ENCODE results near the gene SYCE1.
"Not testable (repeated sequence)": the region's sequence is repeated elsewhere in the genome, so short reads cannot be mapped to it uniquely, and the experiment has no call there.

Gene SYCE1

DNA sequence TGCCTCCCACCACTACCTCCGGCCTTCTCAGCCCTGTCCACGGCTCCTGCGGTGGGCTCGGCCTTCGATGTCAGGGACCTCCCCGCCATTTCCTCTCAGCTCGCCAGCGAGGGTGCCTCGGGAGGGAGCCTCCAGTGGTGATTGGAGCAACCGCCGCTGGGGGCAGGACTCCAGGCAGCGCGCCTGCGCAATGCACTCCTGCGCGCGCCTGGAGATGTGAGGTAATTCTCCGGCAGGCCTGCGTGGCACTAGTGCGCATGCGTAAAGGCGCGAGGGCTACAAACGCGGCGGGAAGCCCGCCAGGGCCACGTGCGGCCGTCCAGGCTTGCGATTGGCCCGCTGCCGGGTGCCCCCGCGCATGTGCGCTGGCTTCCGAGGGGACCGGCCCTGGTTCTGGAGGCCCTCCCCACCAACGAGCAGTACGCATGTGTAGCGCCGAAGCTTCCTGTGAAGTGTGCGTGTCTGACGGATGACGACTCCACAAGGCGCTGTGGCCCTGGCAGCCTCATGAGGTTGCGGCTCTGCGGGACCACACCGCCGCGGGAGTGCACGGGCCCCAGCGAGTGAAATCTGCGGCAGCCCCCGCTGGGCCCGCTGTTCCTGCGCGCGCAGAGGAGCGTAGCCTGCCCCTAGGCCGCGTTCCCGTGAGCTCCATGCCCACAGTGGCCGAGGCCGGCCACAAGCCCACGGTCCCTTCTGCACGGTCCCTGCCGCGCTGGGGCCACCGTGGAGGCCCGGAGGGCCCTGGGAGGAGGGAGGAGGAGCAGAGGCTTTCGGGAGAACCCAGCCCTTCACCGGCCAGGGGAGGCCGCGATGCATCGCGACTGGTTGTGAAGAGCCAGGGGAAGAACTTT is at the start of gene SYCE1:
SYCE1 (minus strand) TSS at position 143 of the 854 bp plus-strand sequence; CDS start at position 89, 54 bp downstream.
- no peak for DNase-seq

GRCh38 chr10:133614830-133615580 is 49.6 kb upstream of the SYCE1 start:
- DNase-seq = no peak

- DNase-seq = no peak
Measured at GRCh38 chr10:133613699-133614098, 48.3 kb upstream of the SYCE1 start.

GRCh38 chr10:133611079-133611478 is 45.7 kb upstream of the SYCE1 start:
- no peak for DNase-seq

DNA sequence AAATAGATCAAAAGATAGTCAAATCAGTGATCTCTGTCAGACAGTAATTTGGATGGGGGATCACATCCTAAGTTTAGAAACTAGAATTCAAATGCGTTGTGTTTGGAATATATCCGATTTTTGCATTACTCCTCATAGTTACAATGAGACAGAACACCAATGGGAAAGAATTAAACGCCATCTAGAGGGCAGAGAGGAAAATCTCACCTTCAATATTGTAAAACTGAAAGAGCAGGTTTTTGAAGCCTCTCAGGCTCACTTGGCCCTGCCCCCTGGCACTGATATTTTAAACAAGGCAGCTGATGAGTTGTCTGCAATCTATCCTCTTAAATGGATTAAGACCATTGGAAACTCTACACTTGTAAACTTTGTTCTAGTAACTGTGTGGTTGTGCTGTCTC is 43.5 kb upstream of the SYCE1 start:
- no peak for DNase-seq

GRCh38 chr10:133603434-133603833 is 38.1 kb upstream of the SYCE1 start:
- not testable (repeated sequence) for DNase-seq

- DNase-seq = no peak
Measured at GRCh38 chr10:133600657-133601056, 35.3 kb upstream of the SYCE1 start.

DNA sequence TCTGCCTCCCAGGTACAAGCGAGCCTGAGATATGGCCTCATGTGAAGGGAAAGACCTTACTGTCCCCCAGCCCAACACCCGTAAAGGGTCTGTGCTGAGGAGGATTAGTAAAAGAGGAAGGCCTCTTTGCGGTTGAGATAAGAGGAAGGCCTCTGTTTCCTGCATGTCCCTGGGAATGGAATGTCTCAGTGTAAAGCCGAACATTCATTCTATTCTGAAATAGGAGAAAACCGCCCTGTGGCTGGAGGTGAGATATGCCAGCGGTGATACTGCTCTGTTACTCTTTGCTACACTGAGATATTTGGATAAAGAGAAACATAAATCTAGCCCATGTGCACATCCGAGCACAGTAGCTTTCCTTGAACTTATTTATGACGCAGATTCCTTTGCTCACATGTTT is 34.5 kb upstream of the SYCE1 start:
- DNase-seq = not testable (repeated sequence)

GRCh38 chr10:133592716-133593115 is 27.3 kb upstream of the SYCE1 start:
- no peak for DNase-seq

- DNase-seq = no peak
Measured at GRCh38 chr10:133590970-133591359, 25.6 kb upstream of the SYCE1 start.

DNA sequence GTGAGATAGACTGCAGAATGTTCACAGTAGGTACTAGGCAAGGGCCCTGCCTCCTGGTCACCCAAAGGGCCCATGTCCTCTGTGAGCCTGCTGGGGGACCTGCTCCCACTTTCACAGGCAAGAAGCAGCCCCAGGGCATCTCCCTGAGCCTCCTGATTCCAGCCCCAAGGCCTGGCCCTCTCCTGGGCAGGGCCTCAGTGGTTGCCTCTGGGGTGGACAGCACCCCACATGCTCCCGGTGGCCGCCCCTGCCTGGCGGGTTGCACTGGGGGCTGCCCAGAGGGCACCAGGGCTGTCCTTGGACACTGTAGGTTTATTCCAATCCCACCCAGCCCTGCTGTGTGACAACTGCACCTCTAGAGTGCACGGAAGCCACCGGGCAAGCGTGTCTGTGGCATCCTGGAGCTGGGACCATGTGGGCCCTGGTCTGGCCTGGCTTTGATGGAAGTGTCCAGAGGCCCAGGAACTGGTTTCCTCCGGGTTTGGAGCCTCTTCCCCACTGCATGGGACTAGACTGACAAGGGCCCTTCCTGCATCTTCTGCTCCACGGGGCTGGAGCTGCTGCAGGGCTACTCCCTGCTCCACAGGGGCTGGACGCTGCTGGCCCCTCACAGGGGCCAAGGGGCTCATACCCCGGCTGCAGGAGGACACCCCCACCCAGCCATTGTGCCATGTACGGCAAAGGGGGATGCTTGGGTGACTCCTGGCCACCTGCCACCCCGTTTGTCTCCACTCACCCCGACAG is 25.0 kb upstream of the SYCE1 start:
- DNase-seq = no peak

DNA sequence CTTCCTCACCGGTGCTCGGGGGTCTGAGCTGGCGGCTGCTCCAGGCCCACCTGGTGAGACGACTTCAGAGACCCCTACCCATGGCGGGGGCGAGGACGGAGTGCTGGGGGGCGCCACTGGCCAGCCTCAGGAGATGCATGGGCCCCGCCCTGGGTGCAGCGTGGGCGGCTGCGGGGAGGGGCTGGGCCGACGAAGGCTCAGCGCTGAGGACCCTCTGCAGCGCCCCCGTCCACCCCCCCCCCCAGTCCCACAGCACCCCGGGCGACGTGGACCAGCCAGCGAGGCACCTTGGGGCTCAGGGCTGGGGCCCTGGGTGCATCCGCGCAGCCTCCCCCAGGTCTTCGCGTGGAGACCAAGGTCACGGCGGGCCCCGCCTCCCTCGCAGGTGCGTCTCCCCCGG is 11.7 kb upstream of the SYCE1 start:
- not testable (repeated sequence) for DNase-seq

- not testable (repeated sequence) for DNase-seq
Measured at GRCh38 chr10:133573460-133573859, 8.1 kb upstream of the SYCE1 start.

DNA sequence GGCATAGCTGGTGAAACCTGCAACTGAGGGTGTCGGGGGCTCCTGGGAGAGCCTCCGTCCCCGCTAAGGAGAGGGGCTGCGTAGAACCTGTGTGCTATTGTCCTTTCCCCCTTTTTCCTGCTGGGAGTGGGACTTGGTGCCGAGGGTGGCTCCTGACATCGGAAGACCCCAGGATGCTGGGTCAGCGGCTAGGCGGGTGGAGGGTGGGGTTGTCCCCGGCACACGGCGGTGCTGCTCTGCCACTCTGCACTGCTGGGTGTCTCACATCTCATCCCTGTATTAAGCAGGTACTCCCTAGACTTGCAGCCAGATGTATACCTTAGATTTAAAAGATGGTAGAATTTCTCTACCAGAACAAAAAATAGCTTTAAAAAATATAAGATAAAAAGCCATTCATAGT is 6.7 kb upstream of the SYCE1 start:
- not testable (repeated sequence) for DNase-seq

DNA sequence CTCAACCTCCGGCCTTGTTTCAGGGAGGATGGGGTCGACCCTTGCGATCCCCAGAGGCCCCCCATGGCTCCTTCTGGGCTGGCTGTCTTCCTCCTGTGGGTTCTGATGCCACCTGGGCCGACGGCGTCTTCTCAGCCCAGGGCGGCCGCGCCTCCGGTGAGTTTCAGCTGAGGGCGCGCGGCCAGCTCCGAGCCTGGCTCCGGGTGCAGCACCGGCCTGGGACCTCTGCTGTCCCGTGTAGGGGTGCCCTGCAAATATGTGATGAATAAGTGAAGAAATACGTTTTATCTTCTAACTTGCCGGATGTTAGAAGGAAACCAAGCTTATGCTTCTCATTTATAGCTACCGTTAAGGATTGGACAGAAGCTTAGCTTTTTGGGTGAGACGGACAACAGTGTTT is 4.4 kb upstream of the SYCE1 start:
- not testable (repeated sequence) for DNase-seq

GRCh38 chr10:133568831-133569527 is 3.6 kb upstream of the SYCE1 start:
- DNase-seq = not testable (repeated sequence)

GRCh38 chr10:133568287-133568614 is 2.9 kb upstream of the SYCE1 start:
- DNase-seq = no peak

- DNase-seq = no peak
Measured at GRCh38 chr10:133567609-133568286, 2.4 kb upstream of the SYCE1 start.

DNA sequence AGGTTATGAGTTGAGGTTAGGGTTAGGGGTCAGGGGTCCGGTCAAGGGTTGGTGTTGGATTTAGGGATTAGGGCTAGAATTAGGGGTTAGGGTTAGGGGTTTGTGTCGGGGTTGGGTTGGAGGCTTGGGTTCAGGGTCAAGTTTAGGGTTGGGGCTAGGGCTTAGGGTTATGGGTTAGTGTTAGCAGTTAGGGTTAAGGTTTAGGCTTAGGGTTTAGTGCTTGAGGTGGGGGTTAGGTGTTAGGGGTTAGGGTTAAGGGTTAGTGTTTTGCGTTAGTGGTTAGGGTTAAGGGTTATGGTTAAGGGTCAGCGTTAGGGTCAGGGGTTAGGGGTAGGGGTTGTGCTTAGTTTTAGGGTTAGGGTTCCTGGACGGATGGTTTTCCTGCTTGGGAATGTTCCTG is 1.7 kb upstream of the SYCE1 start:
- no peak for DNase-seq

DNA sequence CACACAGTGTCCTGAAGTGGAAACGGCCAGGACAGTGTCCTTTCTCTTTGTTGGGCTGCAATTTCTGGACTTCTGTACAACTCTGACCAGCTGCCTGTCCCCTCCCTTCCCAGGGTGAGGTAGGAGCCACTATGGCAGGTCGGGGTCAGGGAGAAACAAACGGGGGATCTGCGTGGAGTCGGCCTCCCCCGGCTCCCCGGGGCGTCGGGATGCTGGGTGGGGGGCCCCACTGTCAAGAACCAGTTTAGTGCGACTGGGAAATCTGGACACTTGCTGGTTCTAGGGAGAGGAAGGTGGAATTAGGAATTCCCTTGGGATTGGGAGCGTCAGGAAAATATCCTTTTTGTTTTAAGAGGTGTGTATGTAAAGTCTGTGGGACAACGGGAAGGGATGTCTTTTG is 567 bp downstream of the SYCE1 start:
- DNase-seq = no peak

GRCh38 chr10:133559216-133559615 is 6.2 kb downstream of the SYCE1 start:
- no peak for DNase-seq

DNA sequence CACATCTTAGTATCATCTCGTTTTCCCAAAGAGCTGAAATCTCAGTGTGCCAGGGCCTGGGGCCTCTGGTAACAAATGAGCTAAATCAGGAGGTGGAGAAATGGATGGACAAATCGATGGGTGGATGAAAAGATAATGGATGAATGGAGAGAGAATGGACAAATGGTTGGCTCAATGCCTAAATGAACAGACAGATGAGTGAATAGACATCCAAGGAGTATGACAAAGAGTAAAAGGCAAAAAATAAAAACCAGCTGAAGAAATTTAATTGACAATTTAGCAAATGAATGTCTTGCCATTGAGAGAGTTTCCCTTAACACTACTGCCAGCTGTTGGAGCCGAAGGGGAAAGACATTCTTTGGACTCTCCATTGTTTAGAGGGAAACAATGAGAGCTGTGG is 8.0 kb downstream of the SYCE1 start:
- DNase-seq = no peak

Measured in CD4-positive, alpha-beta T cell treated with Interleukin-4 for 4 hours (primary cell).